ENCODE results near the gene UBE2K. TPM values are rescaled to one million over a fixed set of nuclear protein-coding genes. Genes with fewer than 3 reads are reported as not detected.

UBE2K gene
- total and polyA plus RNA-seq, 2 of the 13 experiments (the other 11 are each of a cell fraction or from before 2014, with no cell fraction given) = 36.2 to 81.0 TPM

GRCh38 chr4:39648213-39648612 is 49.7 kb upstream of the UBE2K start (continued):
- TF ChIP-seq PAWR (CRISPR knock-in tag; IDR thresholded peaks at IDR 0.05; ENCODE audit: borderline replicate concordance) = no peak
- no peak for TF ChIP-seq ZNF773 (CRISPR knock-in tag; IDR thresholded peaks at IDR 0.05; ENCODE audit: borderline replicate concordance)
- no peak for TF ChIP-seq PHF8 (CRISPR knock-in tag; IDR thresholded peaks at IDR 0.05)
- TF ChIP-seq NFYB (CRISPR knock-in tag; IDR thresholded peaks at IDR 0.05) = no peak
- TF ChIP-seq ZNF670 (CRISPR knock-in tag; IDR thresholded peaks at IDR 0.05; ENCODE audit: borderline replicate concordance) = no peak
- no peak for TF ChIP-seq SMARCC2 (IDR thresholded peaks at IDR 0.05)
- TF ChIP-seq YEATS4 (CRISPR knock-in tag; IDR thresholded peaks at IDR 0.05; ENCODE audit: borderline replicate concordance) = no peak
- TF ChIP-seq ZNF780A (CRISPR knock-in tag; IDR thresholded peaks at IDR 0.05) = no peak
- TF ChIP-seq ZNF569 (CRISPR knock-in tag; IDR thresholded peaks at IDR 0.05; ENCODE audit: borderline replicate concordance) = no peak
- TF ChIP-seq HOXA3 (CRISPR knock-in tag; IDR thresholded peaks at IDR 0.05) = peak; percentile 55; the same call in 1 of the 2 replicates
- no peak for TF ChIP-seq ZNF512B (CRISPR knock-in tag; IDR thresholded peaks at IDR 0.05; ENCODE audit: borderline replicate concordance)
- TF ChIP-seq ZNF282 (IDR thresholded peaks at IDR 0.05; ENCODE audit: partially characterized antibody) = no peak
- TF ChIP-seq KMT2A (CRISPR knock-in tag; IDR thresholded peaks at IDR 0.05) = no peak
- no peak for TF ChIP-seq STAT5B (CRISPR knock-in tag; IDR thresholded peaks at IDR 0.05)
- TF ChIP-seq DR1 (CRISPR knock-in tag; IDR thresholded peaks at IDR 0.05) = no peak
- TF ChIP-seq KAT2B (IDR thresholded peaks at IDR 0.05; ENCODE audit: borderline replicate concordance, low read depth, low read length) = no peak
- no peak for TF ChIP-seq SRSF4 (IDR thresholded peaks at IDR 0.05; ENCODE audit: low read depth, low read length, poor library complexity, severe bottlenecking)
- peak; percentile 40; the same call in 1 of the 2 replicates for TF ChIP-seq ZNF644 (CRISPR knock-in tag; IDR thresholded peaks at IDR 0.05; ENCODE audit: low read depth)
- no peak for TF ChIP-seq ZNF546 (CRISPR knock-in tag; conservative IDR thresholded peaks at IDR 0.05)
- TF ChIP-seq RFXANK (CRISPR knock-in tag; IDR thresholded peaks at IDR 0.05) = no peak
- peak; percentile 46; the same call in 1 of the 2 replicates for TF ChIP-seq KAT7 (CRISPR knock-in tag; IDR thresholded peaks at IDR 0.05; ENCODE audit: borderline replicate concordance)
- TF ChIP-seq THAP11 (CRISPR knock-in tag; IDR thresholded peaks at IDR 0.05) = no peak
- TF ChIP-seq TEAD2 (CRISPR knock-in tag; IDR thresholded peaks at IDR 0.05) = no peak
- TF ChIP-seq ZNF503 (CRISPR knock-in tag; IDR thresholded peaks at IDR 0.05) = no peak
- TF ChIP-seq ZNF772 (CRISPR knock-in tag; IDR thresholded peaks at IDR 0.05) = no peak
- no peak for TF ChIP-seq MTERF4 (CRISPR knock-in tag; IDR thresholded peaks at IDR 0.05)

Data from HepG2 (cell line).